Stimulated activated CD8-positive, alpha-beta memory T cell treated with anti-CD3 and anti-CD28 coated beads, Interleukin-15, amount 100 ng/mL, for 24 hours (primary cell): ENCODE measurements around the gene B4GALT1.

ENCODE experiments used
- DNase-seq: peaks from one replicate; pipeline ENCODE4 v3.0.0-alpha.2; 2020; ENCODE audit warnings: low read depth

Gene B4GALT1

GRCh38 chr9:33123407-33124031 lies 43.6 kb downstream of the B4GALT1 start:
- DNase-seq, result no peak

- no peak for DNase-seq
Measured at GRCh38 chr9:33120620-33121019, 46.5 kb downstream of the B4GALT1 start.

GRCh38 chr9:33117796-33118195 lies 49.3 kb downstream of the B4GALT1 start:
- no peak for DNase-seq

GRCh38 chr9:33117306-33117705 lies 49.8 kb downstream of the B4GALT1 start:
- no peak for DNase-seq

- no peak for DNase-seq
Measured at GRCh38 chr9:33116860-33117259, 50.3 kb downstream of the B4GALT1 start.

- no peak for DNase-seq
Measured at GRCh38 chr9:33114746-33115145, 52.4 kb downstream of the B4GALT1 start.

GRCh38 chr9:33113799-33114547 lies 53.2 kb downstream of the B4GALT1 start:
- DNase-seq, result no peak

GRCh38 chr9:33112094-33112493 lies 55.0 kb downstream of the B4GALT1 start:
- no peak for DNase-seq

GRCh38 chr9:33111631-33112030 lies 55.5 kb downstream of the B4GALT1 start:
- DNase-seq, result no peak

GRCh38 chr9:33110686-33111085 lies 56.5 kb downstream of the B4GALT1 start:
- DNase-seq, result no peak

GRCh38 chr9:33109850-33110595 lies 57.1 kb downstream of the B4GALT1 start:
- no peak for DNase-seq

- DNase-seq, result no peak
Measured at GRCh38 chr9:33109097-33109496, 58.0 kb downstream of the B4GALT1 start.

GRCh38 chr9:33108472-33108871 lies 58.7 kb downstream of the B4GALT1 start:
- no peak for DNase-seq

- DNase-seq, result no peak
Measured at GRCh38 chr9:33107762-33108161, 59.4 kb downstream of the B4GALT1 start.

GRCh38 chr9:33106827-33107621 lies 60.1 kb downstream of the B4GALT1 start:
- DNase-seq, result no peak

GRCh38 chr9:33106372-33106771 lies 60.8 kb downstream of the B4GALT1 start:
- no peak for DNase-seq

- no peak for DNase-seq
Measured at GRCh38 chr9:33105959-33106358, 61.2 kb downstream of the B4GALT1 start.

GRCh38 chr9:33105504-33105903 lies 61.6 kb downstream of the B4GALT1 start:
- DNase-seq, result no peak

- DNase-seq, result no peak
Measured at GRCh38 chr9:33104401-33104800, 62.7 kb downstream of the B4GALT1 start.

- DNase-seq, result no peak
Measured at GRCh38 chr9:33103501-33104281, 63.4 kb downstream of the B4GALT1 start.

- no peak for DNase-seq
Measured at GRCh38 chr9:33102551-33103210, 64.5 kb downstream of the B4GALT1 start.
